GM12875 (cell line): ENCODE data around the gene SYN1.
A peak's percentile ranks its signal among the peaks of the same experiment; 100 is the strongest.

ENCODE experiments used
- H3K4me3 ChIP-seq: one replicate; pipeline ENCODE4 v1.5.1; 2011; ENCODE audit warnings: low read depth, low read length, control low read depth
- TF ChIP-seq, protein P1 (sequence below): IDR thresholded peaks from 2 replicates; pipeline ENCODE4 v1.5.1; 2011; ENCODE audit warnings: low read depth, mild to moderate bottlenecking, control low read depth, inconsistent platforms, low read length, moderate library complexity, borderline replicate concordance; ENCODE audit not compliant: insufficient read depth

Gene SYN1

DNA sequence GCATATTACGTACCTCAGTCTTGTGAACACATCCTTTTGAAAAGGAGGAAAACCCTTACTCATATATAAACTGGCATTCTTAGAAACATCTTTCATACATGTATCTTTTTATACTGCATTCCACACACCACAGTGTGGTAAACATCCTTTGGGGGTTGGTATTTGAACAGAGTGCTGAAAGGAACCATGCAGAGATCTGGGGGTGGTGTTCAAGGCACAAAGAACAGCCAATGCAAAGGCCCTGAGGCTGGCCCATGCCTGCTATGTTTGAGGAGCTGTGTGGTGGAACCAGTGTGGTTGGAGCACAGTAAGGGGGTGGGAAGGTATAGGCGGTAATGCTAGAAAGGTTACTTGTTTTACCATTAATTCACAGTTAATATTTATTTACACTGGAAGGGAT, 28.7 kb upstream of the SYN1 start:
- TF ChIP-seq, protein P1, sequence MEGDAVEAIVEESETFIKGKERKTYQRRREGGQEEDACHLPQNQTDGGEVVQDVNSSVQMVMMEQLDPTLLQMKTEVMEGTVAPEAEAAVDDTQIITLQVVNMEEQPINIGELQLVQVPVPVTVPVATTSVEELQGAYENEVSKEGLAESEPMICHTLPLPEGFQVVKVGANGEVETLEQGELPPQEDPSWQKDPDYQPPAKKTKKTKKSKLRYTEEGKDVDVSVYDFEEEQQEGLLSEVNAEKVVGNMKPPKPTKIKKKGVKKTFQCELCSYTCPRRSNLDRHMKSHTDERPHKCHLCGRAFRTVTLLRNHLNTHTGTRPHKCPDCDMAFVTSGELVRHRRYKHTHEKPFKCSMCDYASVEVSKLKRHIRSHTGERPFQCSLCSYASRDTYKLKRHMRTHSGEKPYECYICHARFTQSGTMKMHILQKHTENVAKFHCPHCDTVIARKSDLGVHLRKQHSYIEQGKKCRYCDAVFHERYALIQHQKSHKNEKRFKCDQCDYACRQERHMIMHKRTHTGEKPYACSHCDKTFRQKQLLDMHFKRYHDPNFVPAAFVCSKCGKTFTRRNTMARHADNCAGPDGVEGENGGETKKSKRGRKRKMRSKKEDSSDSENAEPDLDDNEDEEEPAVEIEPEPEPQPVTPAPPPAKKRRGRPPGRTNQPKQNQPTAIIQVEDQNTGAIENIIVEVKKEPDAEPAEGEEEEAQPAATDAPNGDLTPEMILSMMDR: no peak
- H3K4me3 ChIP-seq: no peak overlapping the region

DNA sequence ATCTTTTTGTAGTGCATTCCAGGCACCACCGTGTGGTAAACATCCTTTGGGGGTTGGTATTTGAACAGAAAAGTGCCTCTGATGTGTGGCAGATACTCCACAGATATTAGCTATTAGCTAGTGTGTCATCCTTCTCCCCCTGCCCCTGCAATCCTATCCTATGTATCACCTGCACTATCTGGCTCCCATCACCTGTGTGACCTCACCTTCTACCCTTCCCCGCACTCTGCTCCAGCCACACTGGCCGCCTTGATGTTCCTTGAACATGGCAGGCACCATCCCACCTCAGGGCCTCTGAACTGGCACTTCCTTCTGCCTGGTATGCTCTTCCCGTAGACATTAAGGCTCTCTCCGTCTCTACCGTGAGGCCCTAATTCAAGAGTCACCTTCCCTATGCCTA, 27.0 kb upstream of the SYN1 start:
- no peak overlapping the region for H3K4me3 ChIP-seq
- TF ChIP-seq, protein P1: no peak

DNA sequence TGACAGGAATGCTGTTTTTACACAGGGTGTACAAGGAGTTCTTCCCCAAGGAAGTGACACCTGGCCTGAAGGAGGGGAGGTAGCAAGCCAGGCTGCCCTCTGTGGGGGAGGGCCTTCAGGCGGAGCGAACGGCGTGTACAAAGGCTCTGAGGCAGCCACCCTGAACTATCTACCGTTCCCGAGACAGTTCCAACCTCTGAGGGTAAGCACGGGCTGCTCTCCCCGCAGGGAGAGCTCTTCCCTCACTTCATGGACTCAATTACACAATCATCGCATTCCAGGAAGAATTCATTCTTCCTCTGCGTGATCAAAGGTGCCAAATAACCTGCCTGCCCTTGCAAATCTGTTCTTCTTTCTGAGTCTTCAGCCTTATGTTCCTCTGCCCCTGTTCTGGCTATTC, 25.9 kb upstream of the SYN1 start:
- TF ChIP-seq, protein P1: no peak
- H3K4me3 ChIP-seq: no peak overlapping the region

DNA sequence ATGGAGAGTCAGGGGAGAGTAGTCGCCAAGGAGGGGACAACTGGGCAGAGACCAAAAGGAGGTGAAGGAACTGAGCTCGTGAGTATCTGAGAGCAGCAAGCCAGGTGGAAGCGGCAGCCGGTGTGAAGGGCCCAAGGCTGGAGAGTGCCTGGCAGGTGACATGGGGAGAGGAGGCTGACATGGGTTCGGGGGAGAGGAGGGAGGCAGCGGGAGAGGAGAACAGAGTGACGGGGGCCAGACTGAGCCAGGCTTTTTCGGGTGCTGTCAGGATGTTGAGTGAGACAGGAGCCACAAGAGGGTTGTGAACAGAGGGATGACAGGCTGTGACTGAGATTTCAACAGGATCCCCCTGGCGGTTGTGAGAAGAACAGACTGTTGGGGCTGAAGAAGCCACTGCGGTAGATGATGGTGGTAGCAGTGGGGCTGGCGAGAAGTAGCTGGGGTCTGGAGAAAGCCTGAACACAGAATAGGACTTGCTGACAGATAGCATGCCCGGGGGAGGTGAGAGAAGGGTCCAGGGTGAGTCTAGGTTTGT, 25.0 kb upstream of the SYN1 start:
- TF ChIP-seq, protein P1: peak; percentile 42; the same call in 1 of the 2 replicates
- no peak overlapping the region for H3K4me3 ChIP-seq

DNA sequence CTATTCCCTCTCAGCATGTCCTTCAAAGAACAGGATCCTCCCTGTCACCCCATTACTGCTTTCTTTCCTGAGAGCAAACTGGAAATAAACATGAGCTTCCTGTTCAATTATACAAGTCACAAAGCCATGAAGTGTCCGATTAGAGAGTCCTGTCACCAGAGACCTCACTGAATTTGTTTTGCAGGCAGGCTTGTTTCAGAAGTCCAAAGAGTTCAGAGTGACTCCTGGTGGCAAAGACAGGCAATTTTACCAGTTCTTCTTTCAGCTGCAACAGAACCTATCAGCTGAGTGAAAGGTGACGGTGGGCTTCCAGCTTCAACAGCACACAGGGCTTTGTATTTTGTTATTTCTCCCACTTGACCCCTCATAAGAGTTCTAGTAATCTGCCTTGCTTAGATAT, 24.3 kb upstream of the SYN1 start:
- no peak overlapping the region for H3K4me3 ChIP-seq
- TF ChIP-seq, protein P1: no peak

DNA sequence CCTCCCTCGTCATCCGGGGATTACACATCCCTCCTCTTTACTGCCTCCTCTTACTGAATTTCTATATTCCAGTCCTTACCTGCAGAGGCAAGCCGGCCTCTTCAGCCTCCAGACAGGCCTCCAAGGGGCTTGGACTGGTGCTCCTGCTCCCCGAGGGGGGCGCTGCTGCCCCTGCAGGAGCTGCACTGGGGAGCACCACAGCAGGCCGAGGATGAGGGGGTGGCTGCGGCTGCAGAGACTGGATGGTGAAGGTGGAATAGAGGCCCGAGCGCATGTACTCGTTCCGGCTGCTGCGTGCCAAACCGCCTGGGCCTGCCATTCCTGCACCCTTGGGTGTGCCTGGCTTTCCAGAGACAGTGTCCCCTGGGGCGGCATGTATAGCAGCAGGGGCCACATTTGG, 19.2 kb upstream of the SYN1 start:
- TF ChIP-seq, protein P1: no peak
- no peak overlapping the region for H3K4me3 ChIP-seq

DNA sequence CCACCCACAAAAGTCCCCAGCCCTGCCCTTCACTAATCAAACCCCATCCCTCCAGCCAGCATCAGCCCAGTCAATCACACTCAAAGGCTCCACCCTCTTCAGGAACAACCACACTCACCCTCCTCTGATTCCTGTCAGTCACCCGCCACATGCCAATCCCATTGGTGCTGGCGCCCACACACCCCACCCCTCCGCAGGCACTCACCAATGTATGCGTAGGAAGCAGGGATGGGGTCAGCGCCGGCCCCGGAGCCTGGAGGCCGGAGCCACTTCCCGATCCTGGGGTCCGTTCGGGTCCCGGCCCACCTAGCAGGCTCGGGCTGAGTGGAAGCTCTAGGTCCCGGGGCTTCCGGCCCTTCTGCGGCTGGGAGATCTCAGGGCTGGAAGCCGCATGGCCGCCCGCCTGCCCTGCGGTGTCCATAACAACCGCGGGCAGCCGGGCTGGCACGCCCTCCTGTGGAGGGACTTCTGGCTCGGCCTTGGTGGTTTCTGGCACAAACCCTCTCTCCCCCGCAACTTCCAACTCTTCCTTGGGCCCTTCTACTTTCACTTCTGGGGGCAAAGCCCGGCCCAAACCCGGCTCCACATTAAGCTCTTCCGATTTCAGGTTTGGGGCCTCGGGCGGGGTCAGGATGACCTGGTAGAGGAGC, 18.0 kb upstream of the SYN1 start:
- H3K4me3 ChIP-seq: peak overlapping the region; percentile 37
- TF ChIP-seq, protein P1: no peak
